ENCODE measurements around the gene RAB6A. TPM values are rescaled to one million over a fixed set of nuclear protein-coding genes. Genes with fewer than 3 reads are reported as not detected.

Gene RAB6A
- total and polyA plus RNA-seq, 2 donors (not counting 3 experiments of a cell fraction or from before 2014, with no cell fraction given): 45.0 to 130 TPM

- Histone ChIP-seq H3K9me1 (replicated peaks; ENCODE audit: control insufficient read depth, extremely low read depth, insufficient read depth, low read length) (no peaks in the 10 kb centered on the region), H3K4me2 (ENCODE audit: insufficient read depth, low read length) (peak overlapping the region; percentile 58), H4K20me1 (replicated peaks; ENCODE audit: control insufficient read depth, extremely low read depth, insufficient read depth, low read length) (peaks cover 19% of the 10 kb centered on the region), H3K27me3 (ENCODE audit: control insufficient read depth in 2 of 2, insufficient read depth in 2 of 2, low read length in 2 of 2) (peaks cover 0 to 8% of the 10 kb centered on the region in 2 experiments), H3K27ac (ENCODE audit: insufficient read depth, low read depth, low read length) (peak overlapping the region; percentile 45), H3K79me2 (ENCODE audit: control insufficient read depth, insufficient read depth, low read length) (peaks cover 43% of the 10 kb centered on the region), H3K9ac (replicated peaks; ENCODE audit: extremely low read depth, insufficient read depth, low read length) (peak overlapping the region; percentile 44), H3K36me3 (ENCODE audit: control insufficient read depth in 2 of 2, extremely low read depth in 1 of 2, insufficient read depth in 2 of 2, low read length in 2 of 2) (peaks cover 0 to 5% of the 10 kb centered on the region in 2 experiments), H2AFZ (ENCODE audit: low read depth, low read length) (peak overlapping the region; percentile 77), H3K4me3 (replicated peaks in 1 of 3; ENCODE audit: insufficient read depth in 1 of 3, low read depth in 1 of 3, low read length in 3 of 3) (peak overlapping the region in 1 of 3 experiments; percentile 31), H3K9me3 (replicated peaks; ENCODE audit: control insufficient read depth, insufficient read depth, low read length) (no peaks in the 10 kb centered on the region), H3K4me1 (ENCODE audit: control insufficient read depth, extremely low read depth, insufficient read depth, low read length) (peaks cover 19% of the 10 kb centered on the region)
- intact Hi-C loops (cut with micrococcal nuclease) (loop anchor here (1.0 to 10.0 kb wide), 4 partner anchors 18 to 173 kb away; partner anchors contain the start of genes COA4 and PAAF1), dilution Hi-C loops (cut with MboI; ENCODE audit: extremely low pct_ligation_motif_present, low sequenced_read_pairs) (no loop called here)
- TF ChIP-seq MYC (IDR thresholded peaks at IDR 0.05; ENCODE audit: low read depth, low read length) (no peak), POLR2A (IDR thresholded peaks at IDR 0.05; ENCODE audit: low read depth, low read length) (peak; percentile 9), POLR2AphosphoS5 (IDR thresholded peaks at IDR 0.05; ENCODE audit: insufficient read depth, low read depth, low read length) (no peak), JUN (IDR thresholded peaks at IDR 0.05; ENCODE audit: borderline replicate concordance, insufficient read depth, insufficient read length, low read depth) (no peak)
- ChIA-PET CTCF (interaction anchor here (0.9 to 1.8 kb wide), 5 partner anchors 15 to 170 kb away, joined by 4 to 22 read pairs (median 5); no protein-coding TSS in a partner anchor), POLR2A (interaction anchor here (0.6 to 2.2 kb wide), 4 partner anchors 9 to 149 kb away, joined by 3 to 39 read pairs (median 4); no protein-coding TSS in a partner anchor)
- FAIRE-seq (no peak), DNase-seq (ENCODE audit: low read depth, low spot score) (no peak)
- no TSS peak for BruUV-seq (replicated peaks)
These were observed 600 bp upstream of the RAB6A start for GRCh38 chr11:73761403-73761945.

- H3K4me1 ChIP-seq (ENCODE audit: control insufficient read depth, extremely low read depth, insufficient read depth, low read length): peaks cover 19% of the 10 kb centered on the region
- peak overlapping the region; percentile 78 for H3K9ac ChIP-seq (replicated peaks; ENCODE audit: extremely low read depth, insufficient read depth, low read length)
- FAIRE-seq: no peak
- peak overlapping the region; percentile 98 for H3K4me2 ChIP-seq (ENCODE audit: insufficient read depth, low read length)
- H3K4me3 ChIP-seq (replicated peaks in 1 of 3; ENCODE audit: insufficient read depth in 1 of 3, low read depth in 1 of 3, low read length in 3 of 3): peak overlapping the region; percentile 85 to 95 (median 89)
- peaks cover 19% of the 10 kb centered on the region for H4K20me1 ChIP-seq (replicated peaks; ENCODE audit: control insufficient read depth, extremely low read depth, insufficient read depth, low read length)
- no peaks in the 10 kb centered on the region for H3K9me1 ChIP-seq (replicated peaks; ENCODE audit: control insufficient read depth, extremely low read depth, insufficient read depth, low read length)
- H3K9me3 ChIP-seq (replicated peaks; ENCODE audit: control insufficient read depth, insufficient read depth, low read length): no peaks in the 10 kb centered on the region
- peaks cover 55% of the 10 kb centered on the region for H3K79me2 ChIP-seq (ENCODE audit: control insufficient read depth, insufficient read depth, low read length)
- ChIA-PET POLR2A (interaction anchor here (0.6 to 2.2 kb wide), 3 partner anchors 7 to 303 kb away, joined by 3 to 39 read pairs (median 5); no protein-coding TSS in a partner anchor), CTCF (interaction anchor here (1.2 to 1.8 kb wide), 4 partner anchors 19 to 171 kb away, joined by 4 to 22 read pairs (median 6); partner anchors contain the start of gene MRPL48)
- BruUV-seq (replicated peaks): no TSS peak
- H2AFZ ChIP-seq (ENCODE audit: low read depth, low read length): peak overlapping the region; percentile 74
- H3K27me3 ChIP-seq (ENCODE audit: control insufficient read depth in 2 of 2, insufficient read depth in 2 of 2, low read length in 2 of 2): peaks cover 0 to under 1% of the 10 kb centered on the region in 2 experiments
- peak; percentile 49 for DNase-seq (ENCODE audit: low read depth, low spot score)
- peak overlapping the region; percentile 64 for H3K27ac ChIP-seq (ENCODE audit: insufficient read depth, low read depth, low read length)
- H3K36me3 ChIP-seq (ENCODE audit: control insufficient read depth in 2 of 2, extremely low read depth in 1 of 2, insufficient read depth in 2 of 2, low read length in 2 of 2): peaks cover 0 to 5% of the 10 kb centered on the region in 2 experiments
- dilution Hi-C loops (cut with MboI; ENCODE audit: extremely low pct_ligation_motif_present, low sequenced_read_pairs) (no loop called here), intact Hi-C loops (cut with micrococcal nuclease) (loop anchor here (5.0 to 10.0 kb wide), 2 partner anchors 117 to 175 kb away; partner anchors contain the start of genes COA4 and PAAF1)
- TF ChIP-seq CTCF (IDR thresholded peaks at IDR 0.05; ENCODE audit: extremely low read depth in 1 of 2, insufficient read depth in 1 of 2, low read depth in 1 of 2, low read length in 2 of 2): no peak
- TF ChIP-seq POLR2AphosphoS5 (IDR thresholded peaks at IDR 0.05; ENCODE audit: insufficient read depth, low read depth, low read length): no peak
- TF ChIP-seq MAX (IDR thresholded peaks at IDR 0.05; ENCODE audit: insufficient read depth, insufficient read length): no peak
- no peak for TF ChIP-seq FOS (IDR thresholded peaks at IDR 0.05; ENCODE audit: borderline replicate concordance, insufficient read depth, low read length)
- TF ChIP-seq POLR2A (IDR thresholded peaks at IDR 0.05; ENCODE audit: low read depth, low read length): no peak
- no peak for TF ChIP-seq EZH2 (IDR thresholded peaks at IDR 0.05; ENCODE audit: borderline replicate concordance, low read depth, low read length, severe bottlenecking)
- TF ChIP-seq GATA2 (IDR thresholded peaks at IDR 0.05; ENCODE audit: insufficient read depth, insufficient read length, low read depth, low read length): no peak
- TF ChIP-seq MYC (IDR thresholded peaks at IDR 0.05; ENCODE audit: low read depth, low read length): no peak
These were observed 667 bp downstream of the RAB6A start for GRCh38 chr11:73760135-73760678.
